GM23338 (cell line): ENCODE results near the gene CSPG5. TPM values are rescaled to one million over a fixed set of nuclear protein-coding genes. Genes with fewer than 3 reads are reported as not detected.
A peak's percentile ranks its signal among the peaks of the same experiment; 100 is the strongest.

Source experiments
- ATAC-seq: fragments of 200-7000 bp; cut with Tn5 transposase; 3 replicates; pipeline ENCODE4 v1.9.1; 2020
- DNase-seq: peaks from one replicate; pipeline ENCODE4 v3.0.0-alpha.2; 2015; ENCODE audit warnings: low spot score
- H2AFZ ChIP-seq: fragments of 200-600 bp; sonication (generic); 2 replicates; pipeline ENCODE4 v1.8.0; 2016; ENCODE audit warnings: antibody characterized with exemption, mild to moderate bottlenecking, moderate library complexity
- H3F3A ChIP-seq: fragments of 200-600 bp; sonication (generic); replicated peaks from 2 replicates; pipeline ENCODE4 v1.8.0; 2017; ENCODE audit warnings: antibody characterized with exemption, mixed run types, low read depth
- H3K27ac ChIP-seq: fragments of 200-600 bp; sonication (generic); 2 replicates; pipeline ENCODE4 v1.6.1; 2016; ENCODE audit warnings: low read depth
- H3K27me3 ChIP-seq: fragments of 200-600 bp; sonication (generic); 2 replicates; pipeline ENCODE4 v1.8.0; 2016; ENCODE audit warnings: mild to moderate bottlenecking, mixed run types, moderate library complexity; ENCODE audit not compliant: insufficient read depth
- H3K36me3 ChIP-seq: fragments of 200-600 bp; sonication (generic); 2 replicates; pipeline ENCODE4 v1.8.0; 2016; ENCODE audit warnings: mild to moderate bottlenecking; ENCODE audit not compliant: insufficient read depth
- H3K4me1 ChIP-seq: fragments of 200-600 bp; sonication (generic); 2 replicates; pipeline ENCODE4 v1.8.0; 2016; ENCODE audit warnings: mild to moderate bottlenecking, moderate library complexity; ENCODE audit not compliant: insufficient read depth
- H3K4me2 ChIP-seq: fragments of 200-600 bp; sonication (generic); 2 replicates; pipeline ENCODE4 v1.7.1; 2017; ENCODE audit warnings: mixed run types
- H3K4me3 ChIP-seq: fragments of 200-600 bp; sonication (generic); 2 replicates; pipeline ENCODE4 v1.6.1; 2016; ENCODE audit warnings: mixed run types
- H3K79me2 ChIP-seq: fragments of 200-600 bp; sonication (generic); replicated peaks from 2 replicates; pipeline ENCODE4 v1.8.0; 2017; ENCODE audit warnings: mild to moderate bottlenecking; ENCODE audit not compliant: insufficient read depth
- H3K9me2 ChIP-seq: fragments of 200-600 bp; sonication (generic); 2 replicates; pipeline ENCODE4 v1.8.0; 2017; ENCODE audit not compliant: insufficient read depth
- H4K20me1 ChIP-seq: fragments of 200-600 bp; sonication (generic); replicated peaks from 2 replicates; pipeline ENCODE4 v1.8.0; 2017; ENCODE audit warnings: mild to moderate bottlenecking; ENCODE audit not compliant: insufficient read depth
- H3K27ac Mint-ChIP-seq: 2 replicates; pipeline ENCODE4 v1.8.0; 2020; ENCODE audit warnings: inconsistent platforms, mild to moderate bottlenecking, moderate library complexity, mixed read lengths
- H3K27me3 Mint-ChIP-seq: 3 replicates; pipeline ENCODE4 v1.8.0; 2022; ENCODE audit warnings: low read depth, mild to moderate bottlenecking, moderate library complexity, mixed read lengths, inconsistent platforms; ENCODE audit not compliant: insufficient read depth, poor library complexity
- H3K36me3 Mint-ChIP-seq: 3 replicates; pipeline ENCODE4 v1.8.0; 2021; ENCODE audit warnings: low read depth, mild to moderate bottlenecking, inconsistent platforms, moderate library complexity, mixed read lengths
- H3K4me1 Mint-ChIP-seq: 3 replicates; pipeline ENCODE4 v1.8.0; 2020; ENCODE audit warnings: mild to moderate bottlenecking, inconsistent platforms, mixed read lengths
- H3K4me3 Mint-ChIP-seq: 3 replicates; pipeline ENCODE4 v1.8.0; 2021; ENCODE audit warnings: moderate library complexity, mild to moderate bottlenecking, inconsistent platforms, mixed read lengths
- H3K9me3 Mint-ChIP-seq: 3 replicates; pipeline ENCODE4 v1.8.0; 2020; ENCODE audit warnings: moderate library complexity, mild to moderate bottlenecking, inconsistent platforms, mixed read lengths
- CREB1 ChIP-seq: fragments of 250-450 bp; sonication (Bioruptor Pico); IDR thresholded peaks from 2 replicates; pipeline ENCODE4 v1.5.0; 2020; ENCODE audit warnings: low read depth, mild to moderate bottlenecking, moderate library complexity
- EZH2 ChIP-seq: fragments of 200-600 bp; sonication (generic); IDR thresholded peaks from one replicate; pipeline ENCODE4 v1.8.0; 2017; ENCODE audit warnings: antibody characterized with exemption, mild to moderate bottlenecking, low read depth; ENCODE audit not compliant: unreplicated experiment
- JUNB ChIP-seq: IDR thresholded peaks from one replicate; pipeline ENCODE4 v1.6.1; 2016; ENCODE audit warnings: antibody characterized with exemption; ENCODE audit not compliant: unreplicated experiment
- NANOG ChIP-seq: IDR thresholded peaks from 2 replicates; pipeline ENCODE4 v1.6.1; 2016; ENCODE audit warnings: antibody characterized with exemption, borderline replicate concordance
- STAT1 ChIP-seq: IDR thresholded peaks from one replicate; pipeline ENCODE4 v1.6.1; 2016; ENCODE audit warnings: antibody characterized with exemption; ENCODE audit not compliant: unreplicated experiment
- ZNF114 ChIP-seq: fragments of 250-450 bp; sonication (Bioruptor Pico); IDR thresholded peaks from 2 replicates; pipeline ENCODE4 v1.5.0; 2020; ENCODE audit warnings: mild to moderate bottlenecking, moderate library complexity
- ZNF331 ChIP-seq: fragments of 250-450 bp; sonication (Bioruptor Pico); IDR thresholded peaks from 2 replicates; pipeline ENCODE4 v1.5.0; 2020; ENCODE audit warnings: low read depth, mild to moderate bottlenecking, moderate library complexity
- polyA plus RNA-seq: library from polyadenylated mRNA; unstranded; fragments of >200 nt; fragmentation: Nextera tagmentation; extraction: Ambion mirVana; gene quantifications from 2 replicates; pipeline ENCODE4 v1.2.1, GENCODE V29; 2016
- total RNA-seq: library from RNA; depleted of rRNA; stranded (reverse); fragments of >200 nt; shearing (Covaris generic); gene quantifications from 2 replicates; pipeline ENCODE4 v1.2.3, GENCODE V29; 2014
- TF ChIP-seq, protein P1 (sequence below): fragments of 250-450 bp; sonication (Bioruptor Pico); IDR thresholded peaks from 2 replicates; pipeline ENCODE4 v1.5.0; 2020; ENCODE audit warnings: mild to moderate bottlenecking, moderate library complexity
- TF ChIP-seq, protein P2 (sequence below), 2 experiments: fragments of 200-600 bp in 1 of 2; sonication (generic) in 1 of 2; conservative IDR thresholded peaks; 2 replicates each; pipeline versions ENCODE4 v1.5.1 to v1.6.1; 2016 to 2017; ENCODE audit warnings: antibody characterized with exemption in 2 of 2, low read depth in 2 of 2, mild to moderate bottlenecking in 2 of 2, moderate library complexity in 1 of 2

Gene CSPG5
- total and polyA plus RNA-seq, 2 experiments from 2014 or later: 0.86 to 4.3 TPM

DNA sequence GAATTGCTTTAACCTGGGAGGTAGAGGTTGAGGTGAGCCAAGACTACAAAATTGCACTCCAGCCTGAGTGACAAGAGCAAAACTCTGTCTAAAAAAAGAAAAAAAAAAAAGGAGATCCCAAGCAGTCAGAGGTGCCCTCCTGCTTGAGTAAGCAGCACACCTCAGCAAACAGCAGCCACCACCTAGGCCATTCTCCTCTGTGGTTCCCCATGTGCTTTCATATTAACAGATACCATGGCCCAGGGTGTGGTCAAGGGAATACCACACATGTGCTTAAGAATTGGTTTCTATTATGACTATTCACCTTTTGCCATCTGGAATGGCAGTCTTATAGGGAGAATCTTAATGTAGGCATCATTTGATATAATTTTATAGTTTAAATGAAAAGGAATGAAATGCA, 24.7 kb upstream of the CSPG5 start (continued):
- TF ChIP-seq, protein P1, sequence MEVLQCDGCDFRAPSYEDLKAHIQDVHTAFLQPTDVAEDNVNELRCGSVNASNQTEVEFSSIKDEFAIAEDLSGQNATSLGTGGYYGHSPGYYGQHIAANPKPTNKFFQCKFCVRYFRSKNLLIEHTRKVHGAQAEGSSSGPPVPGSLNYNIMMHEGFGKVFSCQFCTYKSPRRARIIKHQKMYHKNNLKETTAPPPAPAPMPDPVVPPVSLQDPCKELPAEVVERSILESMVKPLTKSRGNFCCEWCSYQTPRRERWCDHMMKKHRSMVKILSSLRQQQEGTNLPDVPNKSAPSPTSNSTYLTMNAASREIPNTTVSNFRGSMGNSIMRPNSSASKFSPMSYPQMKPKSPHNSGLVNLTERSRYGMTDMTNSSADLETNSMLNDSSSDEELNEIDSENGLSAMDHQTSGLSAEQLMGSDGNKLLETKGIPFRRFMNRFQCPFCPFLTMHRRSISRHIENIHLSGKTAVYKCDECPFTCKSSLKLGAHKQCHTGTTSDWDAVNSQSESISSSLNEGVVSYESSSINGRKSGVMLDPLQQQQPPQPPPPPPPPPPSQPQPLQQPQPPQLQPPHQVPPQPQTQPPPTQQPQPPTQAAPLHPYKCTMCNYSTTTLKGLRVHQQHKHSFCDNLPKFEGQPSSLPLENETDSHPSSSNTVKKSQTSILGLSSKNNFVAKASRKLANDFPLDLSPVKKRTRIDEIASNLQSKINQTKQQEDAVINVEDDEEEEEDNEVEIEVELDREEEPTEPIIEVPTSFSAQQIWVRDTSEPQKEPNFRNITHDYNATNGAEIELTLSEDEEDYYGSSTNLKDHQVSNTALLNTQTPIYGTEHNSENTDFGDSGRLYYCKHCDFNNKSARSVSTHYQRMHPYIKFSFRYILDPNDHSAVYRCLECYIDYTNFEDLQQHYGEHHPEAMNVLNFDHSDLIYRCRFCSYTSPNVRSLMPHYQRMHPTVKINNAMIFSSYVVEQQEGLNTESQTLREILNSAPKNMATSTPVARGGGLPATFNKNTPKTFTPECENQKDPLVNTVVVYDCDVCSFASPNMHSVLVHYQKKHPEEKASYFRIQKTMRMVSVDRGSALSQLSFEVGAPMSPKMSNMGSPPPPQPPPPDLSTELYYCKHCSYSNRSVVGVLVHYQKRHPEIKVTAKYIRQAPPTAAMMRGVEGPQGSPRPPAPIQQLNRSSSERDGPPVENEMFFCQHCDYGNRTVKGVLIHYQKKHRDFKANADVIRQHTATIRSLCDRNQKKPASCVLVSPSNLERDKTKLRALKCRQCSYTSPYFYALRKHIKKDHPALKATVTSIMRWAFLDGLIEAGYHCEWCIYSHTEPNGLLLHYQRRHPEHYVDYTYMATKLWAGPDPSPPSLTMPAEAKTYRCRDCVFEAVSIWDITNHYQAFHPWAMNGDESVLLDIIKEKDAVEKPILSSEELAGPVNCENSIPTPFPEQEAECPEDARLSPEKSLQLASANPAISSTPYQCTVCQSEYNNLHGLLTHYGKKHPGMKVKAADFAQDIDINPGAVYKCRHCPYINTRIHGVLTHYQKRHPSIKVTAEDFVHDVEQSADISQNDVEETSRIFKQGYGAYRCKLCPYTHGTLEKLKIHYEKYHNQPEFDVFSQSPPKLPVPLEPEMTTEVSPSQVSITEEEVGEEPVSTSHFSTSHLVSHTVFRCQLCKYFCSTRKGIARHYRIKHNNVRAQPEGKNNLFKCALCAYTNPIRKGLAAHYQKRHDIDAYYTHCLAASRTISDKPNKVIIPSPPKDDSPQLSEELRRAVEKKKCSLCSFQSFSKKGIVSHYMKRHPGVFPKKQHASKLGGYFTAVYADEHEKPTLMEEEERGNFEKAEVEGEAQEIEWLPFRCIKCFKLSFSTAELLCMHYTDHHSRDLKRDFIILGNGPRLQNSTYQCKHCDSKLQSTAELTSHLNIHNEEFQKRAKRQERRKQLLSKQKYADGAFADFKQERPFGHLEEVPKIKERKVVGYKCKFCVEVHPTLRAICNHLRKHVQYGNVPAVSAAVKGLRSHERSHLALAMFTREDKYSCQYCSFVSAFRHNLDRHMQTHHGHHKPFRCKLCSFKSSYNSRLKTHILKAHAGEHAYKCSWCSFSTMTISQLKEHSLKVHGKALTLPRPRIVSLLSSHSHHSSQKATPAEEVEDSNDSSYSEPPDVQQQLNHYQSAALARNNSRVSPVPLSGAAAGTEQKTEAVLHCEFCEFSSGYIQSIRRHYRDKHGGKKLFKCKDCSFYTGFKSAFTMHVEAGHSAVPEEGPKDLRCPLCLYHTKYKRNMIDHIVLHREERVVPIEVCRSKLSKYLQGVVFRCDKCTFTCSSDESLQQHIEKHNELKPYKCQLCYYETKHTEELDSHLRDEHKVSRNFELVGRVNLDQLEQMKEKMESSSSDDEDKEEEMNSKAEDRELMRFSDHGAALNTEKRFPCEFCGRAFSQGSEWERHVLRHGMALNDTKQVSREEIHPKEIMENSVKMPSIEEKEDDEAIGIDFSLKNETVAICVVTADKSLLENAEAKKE: no peak
- no peak for TF ChIP-seq STAT1
- TF ChIP-seq ZNF331 (CRISPR knock-in tag): no peak

DNA sequence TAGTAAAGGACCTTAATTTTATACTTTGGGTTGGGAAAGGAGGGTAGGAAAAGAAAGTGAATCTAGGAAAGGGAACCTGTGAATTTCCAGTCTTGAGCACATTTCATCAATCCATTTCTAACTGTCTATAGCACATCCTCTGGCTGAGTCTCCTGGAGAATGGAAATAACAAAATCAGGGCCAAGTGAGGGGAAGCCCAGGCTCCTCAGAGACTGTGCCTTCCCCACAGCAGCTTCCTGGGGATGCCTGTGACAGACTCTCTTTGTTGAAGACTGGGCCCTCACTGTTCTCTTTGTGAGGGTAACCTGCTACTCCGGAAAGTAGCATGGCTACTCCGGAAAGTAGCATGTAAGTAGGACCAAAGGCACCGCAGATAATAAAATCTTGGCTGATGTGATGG, 22.6 kb upstream of the CSPG5 start:
- peak; percentile 73 for ATAC-seq
- no peaks in the 10 kb centered on the region for H3K27me3 ChIP-seq
- H3K36me3 ChIP-seq: peaks cover 13% of the 10 kb centered on the region; the same call in 1 of the 2 replicates
- no peak for DNase-seq
- peaks cover 15% of the 10 kb centered on the region; the same call in 1 of the 2 replicates for H4K20me1 ChIP-seq
- H3K27ac Mint-ChIP-seq: no peak overlapping the region
- peaks cover 68% of the 10 kb centered on the region for H3K36me3 Mint-ChIP-seq
- no peak overlapping the region for H3K4me3 ChIP-seq
- no peaks in the 10 kb centered on the region for H3K4me1 Mint-ChIP-seq
- no peaks in the 10 kb centered on the region for H3K4me1 ChIP-seq
- no peaks in the 10 kb centered on the region for H3K9me2 ChIP-seq
- no peaks in the 10 kb centered on the region for H3K9me3 Mint-ChIP-seq
- H3K4me3 Mint-ChIP-seq: no peak overlapping the region
- peak overlapping the region; percentile 29; the same call in 1 of the 2 replicates for H3K27ac ChIP-seq
- peaks cover 22% of the 10 kb centered on the region; the same call in 1 of the 2 replicates for H3K79me2 ChIP-seq
- no peak overlapping the region for H2AFZ ChIP-seq
- H3F3A ChIP-seq: peaks cover 10% of the 10 kb centered on the region; the same call in 1 of the 2 replicates
- peaks cover 6% of the 10 kb centered on the region for H3K27me3 Mint-ChIP-seq
- no peak overlapping the region for H3K4me2 ChIP-seq
- no peak for TF ChIP-seq CREB1 (CRISPR knock-in tag)
- no peak for TF ChIP-seq ZNF114
- TF ChIP-seq, protein P2, sequence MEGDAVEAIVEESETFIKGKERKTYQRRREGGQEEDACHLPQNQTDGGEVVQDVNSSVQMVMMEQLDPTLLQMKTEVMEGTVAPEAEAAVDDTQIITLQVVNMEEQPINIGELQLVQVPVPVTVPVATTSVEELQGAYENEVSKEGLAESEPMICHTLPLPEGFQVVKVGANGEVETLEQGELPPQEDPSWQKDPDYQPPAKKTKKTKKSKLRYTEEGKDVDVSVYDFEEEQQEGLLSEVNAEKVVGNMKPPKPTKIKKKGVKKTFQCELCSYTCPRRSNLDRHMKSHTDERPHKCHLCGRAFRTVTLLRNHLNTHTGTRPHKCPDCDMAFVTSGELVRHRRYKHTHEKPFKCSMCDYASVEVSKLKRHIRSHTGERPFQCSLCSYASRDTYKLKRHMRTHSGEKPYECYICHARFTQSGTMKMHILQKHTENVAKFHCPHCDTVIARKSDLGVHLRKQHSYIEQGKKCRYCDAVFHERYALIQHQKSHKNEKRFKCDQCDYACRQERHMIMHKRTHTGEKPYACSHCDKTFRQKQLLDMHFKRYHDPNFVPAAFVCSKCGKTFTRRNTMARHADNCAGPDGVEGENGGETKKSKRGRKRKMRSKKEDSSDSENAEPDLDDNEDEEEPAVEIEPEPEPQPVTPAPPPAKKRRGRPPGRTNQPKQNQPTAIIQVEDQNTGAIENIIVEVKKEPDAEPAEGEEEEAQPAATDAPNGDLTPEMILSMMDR (conservative IDR thresholded peaks at IDR 0.05; ENCODE audit: low read depth in 2 of 2): no peak
- no peak for TF ChIP-seq STAT1
- TF ChIP-seq NANOG: no peak
- no peak for TF ChIP-seq EZH2
- TF ChIP-seq ZNF331 (CRISPR knock-in tag): no peak
- no peak for TF ChIP-seq JUNB
